Measurements from ENCODE around the gene ATG4C. TPM values are rescaled to one million over a fixed set of nuclear protein-coding genes. Genes with fewer than 3 reads are reported as not detected.
A peak's percentile ranks its signal among the peaks of the same experiment; 100 is the strongest.

Gene ATG4C
- total RNA-seq, 1 experiment from 2014 or later = 6.5 TPM

DNA sequence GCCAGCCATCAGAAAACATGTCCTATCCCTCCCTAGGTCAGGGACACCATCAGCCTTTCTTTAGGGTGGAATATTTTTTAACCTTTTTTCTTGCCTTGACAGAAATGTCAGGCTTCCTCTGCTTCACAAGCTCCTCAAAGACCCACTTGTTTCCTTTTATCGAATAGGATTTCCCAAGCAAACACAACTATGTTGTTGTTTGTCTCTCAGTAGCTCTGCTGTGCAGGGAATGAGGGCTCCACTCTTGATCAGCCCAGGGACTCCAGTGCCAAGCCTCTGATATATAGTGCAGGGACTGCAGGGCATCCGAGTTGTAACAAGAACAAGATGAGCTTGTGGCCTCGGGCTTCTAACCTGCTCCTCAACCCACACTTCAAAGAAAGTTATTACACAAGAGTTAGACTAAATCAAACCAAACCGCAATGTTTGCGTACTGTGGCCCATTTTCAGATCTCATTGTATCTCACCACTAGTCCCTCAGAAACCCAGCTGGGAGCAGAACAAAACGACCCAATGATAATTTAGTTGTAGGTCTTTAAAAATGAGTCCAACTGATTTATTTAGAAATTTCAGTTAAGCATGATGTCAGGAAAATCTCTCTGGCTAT lies 108.1 kb downstream of the ATG4C start:
- no TSS peak for BruUV-seq (replicated peaks)
- Mint-ChIP-seq H3K36me3 (ENCODE audit: insufficient read depth, unreplicated experiment) (no peaks in the 10 kb centered on the region), H3K4me1 (ENCODE audit: insufficient read depth, unreplicated experiment) (no peaks in the 10 kb centered on the region), H3K27me3 (ENCODE audit: insufficient read depth, unreplicated experiment) (peaks cover 35% of the 10 kb centered on the region), H3K4me3 (ENCODE audit: unreplicated experiment) (no peak overlapping the region), H3K9me3 (ENCODE audit: unreplicated experiment) (no peaks in the 10 kb centered on the region), H3K27ac (ENCODE audit: low read depth, unreplicated experiment) (no peak overlapping the region)
- intact Hi-C loops (cut with micrococcal nuclease) = no loop called here
- TF ChIP-seq, protein P1, sequence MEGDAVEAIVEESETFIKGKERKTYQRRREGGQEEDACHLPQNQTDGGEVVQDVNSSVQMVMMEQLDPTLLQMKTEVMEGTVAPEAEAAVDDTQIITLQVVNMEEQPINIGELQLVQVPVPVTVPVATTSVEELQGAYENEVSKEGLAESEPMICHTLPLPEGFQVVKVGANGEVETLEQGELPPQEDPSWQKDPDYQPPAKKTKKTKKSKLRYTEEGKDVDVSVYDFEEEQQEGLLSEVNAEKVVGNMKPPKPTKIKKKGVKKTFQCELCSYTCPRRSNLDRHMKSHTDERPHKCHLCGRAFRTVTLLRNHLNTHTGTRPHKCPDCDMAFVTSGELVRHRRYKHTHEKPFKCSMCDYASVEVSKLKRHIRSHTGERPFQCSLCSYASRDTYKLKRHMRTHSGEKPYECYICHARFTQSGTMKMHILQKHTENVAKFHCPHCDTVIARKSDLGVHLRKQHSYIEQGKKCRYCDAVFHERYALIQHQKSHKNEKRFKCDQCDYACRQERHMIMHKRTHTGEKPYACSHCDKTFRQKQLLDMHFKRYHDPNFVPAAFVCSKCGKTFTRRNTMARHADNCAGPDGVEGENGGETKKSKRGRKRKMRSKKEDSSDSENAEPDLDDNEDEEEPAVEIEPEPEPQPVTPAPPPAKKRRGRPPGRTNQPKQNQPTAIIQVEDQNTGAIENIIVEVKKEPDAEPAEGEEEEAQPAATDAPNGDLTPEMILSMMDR (IDR thresholded peaks at IDR 0.05; ENCODE audit: unreplicated experiment) = no peak
- peak; percentile 33 for DNase-seq (ENCODE audit: unreplicated experiment)
- ChIA-PET POLR2A (interaction anchor here (0.6 to 1.6 kb wide), 4 partner anchors 10 to 610 kb away, joined by 3 to 6 read pairs (median 4); no protein-coding TSS in a partner anchor), CTCF (interaction anchor here (0.6 kb wide), 1 partner anchor 257 kb away, joined by 5 read pairs; no protein-coding TSS in a partner anchor)

DNA sequence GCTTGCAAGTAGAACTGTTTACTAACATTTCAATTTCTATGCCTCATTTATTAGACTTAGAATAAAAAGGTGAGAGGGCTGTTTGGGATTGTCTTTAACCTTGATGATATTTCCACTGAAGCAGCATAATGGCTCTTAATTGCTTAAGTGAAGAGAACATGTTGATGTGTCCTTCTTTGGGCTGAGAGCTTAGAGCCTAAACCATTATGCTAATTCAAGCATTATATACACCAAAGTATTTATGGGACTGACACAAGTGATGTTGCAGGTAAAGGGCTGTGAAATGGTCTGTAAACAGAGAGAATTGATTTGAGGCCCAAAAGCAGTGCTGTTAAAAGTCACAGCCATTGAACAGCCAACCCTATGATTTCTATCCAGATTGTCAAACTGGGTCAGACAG lies 113.9 kb downstream of the ATG4C start:
- no peaks in the 10 kb centered on the region for H3K9me3 Mint-ChIP-seq (ENCODE audit: unreplicated experiment)
- TF ChIP-seq, protein P1 (IDR thresholded peaks at IDR 0.05; ENCODE audit: unreplicated experiment) = no peak
- ChIA-PET POLR2A (no interaction called here), CTCF (no interaction called here)
- DNase-seq (ENCODE audit: unreplicated experiment) = no peak
- no peaks in the 10 kb centered on the region for H3K36me3 Mint-ChIP-seq (ENCODE audit: insufficient read depth, unreplicated experiment)
- BruUV-seq (replicated peaks) = no TSS peak
- no peaks in the 10 kb centered on the region for H3K4me1 Mint-ChIP-seq (ENCODE audit: insufficient read depth, unreplicated experiment)
- H3K27ac Mint-ChIP-seq (ENCODE audit: low read depth, unreplicated experiment) = no peak overlapping the region
- peaks cover 31% of the 10 kb centered on the region for H3K27me3 Mint-ChIP-seq (ENCODE audit: insufficient read depth, unreplicated experiment)
- intact Hi-C loops (cut with micrococcal nuclease) = no loop called here
- H3K4me3 Mint-ChIP-seq (ENCODE audit: unreplicated experiment) = no peak overlapping the region

DNA sequence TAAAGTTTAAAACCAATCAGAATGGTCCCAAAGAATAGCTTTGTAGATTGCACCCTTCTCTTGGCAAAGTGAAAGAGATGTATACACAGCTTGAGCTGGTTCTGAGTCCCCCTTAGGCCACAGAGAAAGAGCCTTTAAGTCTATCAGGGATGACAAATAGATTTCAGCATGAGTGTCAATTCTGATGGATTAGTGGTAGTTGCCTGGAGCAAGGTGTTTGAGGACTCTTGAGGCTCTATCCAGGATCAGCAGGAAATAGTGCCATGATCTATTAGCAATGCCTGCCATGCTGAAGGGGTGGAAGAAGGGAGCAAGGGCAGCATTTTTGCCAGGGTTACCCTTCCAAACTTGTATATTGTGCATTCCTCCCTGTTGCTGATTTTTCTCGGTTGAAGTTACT lies 116.6 kb downstream of the ATG4C start:
- Mint-ChIP-seq H3K4me3 (ENCODE audit: unreplicated experiment) (no peak overlapping the region), H3K9me3 (ENCODE audit: unreplicated experiment) (no peaks in the 10 kb centered on the region), H3K4me1 (ENCODE audit: insufficient read depth, unreplicated experiment) (no peaks in the 10 kb centered on the region), H3K27ac (ENCODE audit: low read depth, unreplicated experiment) (no peak overlapping the region), H3K36me3 (ENCODE audit: insufficient read depth, unreplicated experiment) (no peaks in the 10 kb centered on the region), H3K27me3 (ENCODE audit: insufficient read depth, unreplicated experiment) (peaks cover 6% of the 10 kb centered on the region)
- ChIA-PET CTCF (no interaction called here), POLR2A (no interaction called here)
- no peak for DNase-seq (ENCODE audit: unreplicated experiment)
- intact Hi-C loops (cut with micrococcal nuclease) = no loop called here
- BruUV-seq (replicated peaks) = no TSS peak
- TF ChIP-seq, protein P1 (IDR thresholded peaks at IDR 0.05; ENCODE audit: unreplicated experiment) = no peak

DNA sequence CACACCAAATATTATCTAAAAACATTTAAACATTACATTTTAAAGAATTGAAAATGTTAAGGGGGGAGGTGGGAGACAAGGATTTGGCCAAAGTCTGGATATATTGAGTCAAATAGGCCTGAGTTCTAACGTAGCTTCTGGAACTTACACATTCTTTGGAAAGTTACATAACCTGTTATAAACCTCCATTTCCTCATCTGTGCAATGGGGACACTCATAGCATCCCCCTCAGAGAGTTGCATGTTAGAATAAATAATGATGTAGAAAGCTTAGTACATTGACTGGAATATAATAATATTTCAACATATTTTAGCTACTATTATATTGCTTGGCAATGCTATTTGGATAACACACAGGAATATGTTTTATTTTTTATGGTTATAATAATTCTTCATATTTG lies 117.7 kb downstream of the ATG4C start:
- no peaks in the 10 kb centered on the region for H3K36me3 Mint-ChIP-seq (ENCODE audit: insufficient read depth, unreplicated experiment)
- H3K4me1 Mint-ChIP-seq (ENCODE audit: insufficient read depth, unreplicated experiment) = no peaks in the 10 kb centered on the region
- H3K27me3 Mint-ChIP-seq (ENCODE audit: insufficient read depth, unreplicated experiment) = no peaks in the 10 kb centered on the region
- TF ChIP-seq, protein P1 (IDR thresholded peaks at IDR 0.05; ENCODE audit: unreplicated experiment) = no peak
- H3K4me3 Mint-ChIP-seq (ENCODE audit: unreplicated experiment) = no peak overlapping the region
- DNase-seq (ENCODE audit: unreplicated experiment) = no peak
- no peak overlapping the region for H3K27ac Mint-ChIP-seq (ENCODE audit: low read depth, unreplicated experiment)
- no peaks in the 10 kb centered on the region for H3K9me3 Mint-ChIP-seq (ENCODE audit: unreplicated experiment)
- ChIA-PET CTCF (interaction anchor here (0.8 kb wide), 2 partner anchors 28 to 83 kb away, joined by 3 read pairs; no protein-coding TSS in a partner anchor), POLR2A (no interaction called here)
- intact Hi-C loops (cut with micrococcal nuclease) = no loop called here
- no TSS peak for BruUV-seq (replicated peaks)
